Mesodermal cell (in vitro differentiated cells): ENCODE measurements around the gene SDHAF2.
"Not testable (repeated sequence)": the region's sequence is repeated elsewhere in the genome, so short reads cannot be mapped to it uniquely, and the experiment has no call there.

Source experiments
- H3K27ac ChIP-seq: 2 replicates; pipeline ENCODE4 v1.7.0; 2013; ENCODE audit warnings: mild to moderate bottlenecking, low read depth, low read length, moderate library complexity; ENCODE audit not compliant: severe bottlenecking
- H3K36me3 ChIP-seq: 2 replicates; pipeline ENCODE4 v1.7.1; 2013; ENCODE audit warnings: mild to moderate bottlenecking, low read length, moderate library complexity; ENCODE audit not compliant: control insufficient read depth, insufficient read depth
- H3K4me1 ChIP-seq: one replicate; pipeline ENCODE4 v1.7.1; 2013; ENCODE audit warnings: mild to moderate bottlenecking, low read length; ENCODE audit not compliant: insufficient read depth, control insufficient read depth, poor library complexity, severe bottlenecking
- H3K4me3 ChIP-seq: 2 replicates; pipeline ENCODE4 v1.7.0; 2013; ENCODE audit warnings: low read length, control low read depth, mild to moderate bottlenecking; ENCODE audit not compliant: insufficient read depth, poor library complexity, severe bottlenecking; ENCODE audit errors: extremely low read depth
- H3K9me3 ChIP-seq: 2 replicates; pipeline ENCODE4 v1.7.1; 2013; ENCODE audit warnings: mild to moderate bottlenecking, low read length, moderate library complexity; ENCODE audit not compliant: control insufficient read depth
- WGBS, 2 experiments: methylation state at CpG; one replicate each; pipeline ENCODE4 v1.1.5; 2013; ENCODE audit warnings: missing lambda C conversion rate in 2 of 2; ENCODE audit not compliant: insufficient coverage in 2 of 2; 5-methylcytosine and 5-hydroxymethylcytosine counted together

SDHAF2 gene

DNA sequence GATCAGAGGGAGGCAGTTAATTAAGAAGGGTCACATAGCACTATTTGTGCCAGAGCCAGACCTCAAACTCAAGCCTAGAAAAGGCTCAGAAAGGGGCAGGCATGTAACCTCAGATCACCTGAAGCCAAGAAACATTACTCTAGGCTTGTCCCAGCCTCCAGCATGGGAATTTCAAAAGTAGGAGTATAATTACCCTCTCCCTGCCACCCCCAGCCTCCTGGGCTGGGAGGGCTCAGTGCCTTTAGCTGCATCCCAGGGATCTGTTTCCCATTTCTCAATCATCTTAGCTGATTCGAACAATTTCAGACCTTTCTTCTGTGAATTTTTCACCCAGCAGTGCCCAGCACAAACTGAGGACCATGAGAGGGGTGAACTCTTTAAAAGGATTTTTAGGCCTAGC, 45.5 kb downstream of the SDHAF2 start:
- Histone ChIP-seq H3K4me1 (no peaks in the 10 kb centered on the region), H3K27ac (no peak overlapping the region), H3K36me3 (peaks cover 24% of the 10 kb centered on the region), H3K9me3 (peaks cover 4% of the 10 kb centered on the region), H3K4me3 (no peak overlapping the region)
- no CpG with 5 or more reads among the region's 1 CpG for WGBS, 2 experiments

DNA sequence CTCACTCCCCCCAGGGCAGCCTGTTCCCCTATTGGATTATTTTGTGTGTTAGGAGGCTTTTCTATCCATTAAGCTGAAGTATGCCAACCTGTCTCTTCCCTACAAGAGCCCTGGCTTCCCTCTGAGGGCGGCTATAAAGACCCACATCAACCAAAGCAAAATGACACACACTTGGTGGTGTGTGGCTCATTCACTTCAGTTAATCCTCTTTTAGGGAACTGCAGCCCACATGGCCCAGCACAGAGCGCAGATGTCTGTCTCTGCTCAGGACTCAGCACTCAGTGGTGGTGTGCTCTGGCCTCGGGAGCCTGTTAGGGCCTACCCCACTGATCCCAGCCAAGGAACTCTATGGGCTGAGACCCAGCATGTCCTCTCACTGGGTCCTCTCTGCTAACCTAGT, 46.4 kb downstream of the SDHAF2 start:
- Histone ChIP-seq H3K27ac (no peak overlapping the region), H3K9me3 (peaks cover 4% of the 10 kb centered on the region)

DNA sequence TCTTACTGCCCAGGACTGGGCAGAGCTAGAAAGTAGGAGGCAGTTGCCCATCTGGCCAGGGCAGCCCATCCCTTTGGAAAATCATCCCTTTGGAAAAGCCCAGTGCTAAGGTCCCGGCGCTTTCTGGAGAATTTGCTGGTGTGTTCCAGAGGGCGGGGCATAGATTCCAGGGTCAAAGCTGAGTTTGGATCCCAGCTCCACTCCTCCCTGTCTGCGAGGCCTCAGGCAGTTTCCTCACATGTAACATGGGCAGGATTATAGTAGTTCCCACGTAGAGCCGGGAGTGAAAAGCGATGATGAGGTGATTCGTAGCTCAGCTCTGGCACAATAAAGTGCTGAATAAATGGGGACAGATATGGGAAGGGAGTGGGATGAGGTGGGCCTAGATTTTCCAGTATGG, 47.2 kb downstream of the SDHAF2 start:
- H3K4me3 ChIP-seq, result no peak overlapping the region
- H3K27ac ChIP-seq, result no peak overlapping the region
- 84% methylated on average over 6 to 8 of the region's 8 CpGs for WGBS, 2 experiments

More for the DNA sequence above, 46.4 kb downstream of the SDHAF2 start:
- no peaks in the 10 kb centered on the region for H3K4me1 ChIP-seq
- no peak overlapping the region for H3K4me3 ChIP-seq
- peaks cover 16% of the 10 kb centered on the region for H3K36me3 ChIP-seq
- 100% methylated on average over 3 of the region's 3 CpGs; no CpG with 5 or more reads in 1 of the 2 experiments for WGBS, 2 experiments

DNA sequence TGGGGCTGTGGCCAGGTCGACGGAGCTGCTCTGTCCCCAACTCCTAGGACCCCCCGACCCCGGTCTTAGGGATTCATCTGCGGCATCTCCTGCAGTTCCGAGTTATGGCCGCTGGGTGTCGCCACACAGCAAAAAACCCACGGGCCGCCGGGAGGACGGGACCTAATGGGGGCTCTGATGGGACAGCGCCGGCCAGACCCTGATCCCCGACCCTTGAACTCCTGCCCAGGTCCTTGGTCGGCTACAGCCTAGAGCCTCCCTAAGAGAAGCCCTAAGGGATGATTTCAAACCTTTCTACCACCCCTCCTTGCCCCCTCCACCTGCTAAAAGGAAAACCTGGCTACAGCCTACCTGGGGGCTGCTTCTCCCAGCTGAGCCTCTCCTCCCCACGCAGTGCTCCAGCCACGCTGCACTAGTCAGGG, 47.8 kb downstream of the SDHAF2 start:
- peaks cover 8% of the 10 kb centered on the region for H3K36me3 ChIP-seq
- 11 to 14% methylated on average over 13 to 17 of the region's 18 CpGs for WGBS, 2 experiments

More for the DNA sequence above, 47.2 kb downstream of the SDHAF2 start:
- H3K9me3 ChIP-seq, result peaks cover 4% of the 10 kb centered on the region
- H3K36me3 ChIP-seq, result peaks cover 13% of the 10 kb centered on the region
- no peaks in the 10 kb centered on the region for H3K4me1 ChIP-seq

DNA sequence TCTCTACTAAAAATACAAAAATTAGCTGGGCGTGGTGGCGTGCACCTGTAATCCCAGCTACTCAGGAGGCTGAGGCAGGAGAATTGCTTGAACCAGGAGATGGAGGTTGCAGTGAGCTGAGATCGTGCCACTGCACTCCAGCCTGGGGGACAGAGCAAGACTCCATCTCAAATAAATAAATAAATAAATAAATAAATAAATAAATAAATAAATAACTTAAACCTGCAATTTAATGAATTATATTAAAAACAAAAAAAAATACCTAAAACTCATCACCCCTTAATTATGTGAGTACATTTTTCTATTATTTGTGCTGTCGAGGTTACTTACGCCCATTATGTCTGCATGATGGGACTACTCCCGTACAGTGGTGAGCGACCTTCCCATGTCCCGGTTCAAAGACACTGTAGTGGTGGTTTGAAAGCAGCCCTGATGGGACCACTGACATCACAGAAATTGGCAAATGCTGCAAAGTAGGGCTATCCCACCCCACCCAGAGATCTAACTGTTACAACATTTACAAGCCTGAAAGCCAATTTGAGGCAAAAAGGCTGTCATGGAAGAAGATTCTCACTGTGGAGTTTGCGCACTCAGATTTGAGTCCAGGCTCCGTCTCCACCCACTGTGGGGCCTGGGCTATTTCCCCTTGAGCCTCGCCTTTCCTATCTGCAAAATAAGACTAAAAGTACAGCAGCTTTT, 49.6 kb downstream of the SDHAF2 start:
- WGBS, 2 experiments, result 91 to 99% methylated on average over 8 to 10 of the region's 11 CpGs
- not testable (repeated sequence) for H3K4me1 ChIP-seq, H3K4me3 ChIP-seq, H3K36me3 ChIP-seq, H3K9me3 ChIP-seq, H3K27ac ChIP-seq

More for the DNA sequence above, 47.8 kb downstream of the SDHAF2 start:
- Histone ChIP-seq H3K4me3 (no peak overlapping the region), H3K4me1 (no peaks in the 10 kb centered on the region), H3K9me3 (peaks cover 2% of the 10 kb centered on the region), H3K27ac (no peak overlapping the region)

DNA sequence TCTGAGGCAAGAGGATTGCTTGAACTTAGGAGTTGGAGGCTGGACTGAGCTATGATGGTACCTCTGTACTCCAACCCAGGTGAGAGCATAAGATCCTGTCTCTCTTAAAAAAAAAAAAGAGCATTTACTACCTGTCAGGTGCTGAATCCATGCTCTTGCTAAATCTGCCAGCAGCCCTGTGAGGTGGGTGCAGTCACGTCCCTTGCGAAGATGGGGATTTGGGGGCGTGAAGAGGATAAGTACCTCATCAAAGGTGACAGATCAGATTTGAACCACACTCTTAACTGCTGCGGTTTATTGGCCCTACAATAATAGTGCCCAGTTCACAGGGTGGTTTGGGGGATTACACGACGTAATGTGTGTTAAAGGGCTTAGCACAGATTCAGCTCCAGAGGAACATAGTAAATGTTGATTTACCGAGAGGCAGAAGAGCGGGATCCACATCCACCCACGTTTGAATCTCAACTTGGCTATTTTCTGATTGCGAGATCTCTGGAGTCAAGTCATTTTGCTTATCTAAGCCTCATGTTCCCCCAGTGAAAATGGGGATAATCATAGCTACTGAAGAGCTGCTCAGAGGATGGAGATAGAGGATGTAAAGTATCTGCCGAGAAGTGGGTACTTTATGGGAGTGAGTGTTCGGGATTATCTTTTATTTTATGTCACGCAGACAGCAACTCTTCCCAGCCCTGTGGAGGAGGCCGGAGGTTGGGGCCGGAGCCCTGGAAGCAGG, 50.5 kb downstream of the SDHAF2 start:
- Histone ChIP-seq H3K27ac (no peak overlapping the region), H3K9me3 (no peaks in the 10 kb centered on the region), H3K4me3 (no peak overlapping the region), H3K36me3 (no peaks in the 10 kb centered on the region), H3K4me1 (no peaks in the 10 kb centered on the region)
- WGBS, 2 experiments, result 79 to 84% methylated on average over 13 to 15 of the region's 15 CpGs

DNA sequence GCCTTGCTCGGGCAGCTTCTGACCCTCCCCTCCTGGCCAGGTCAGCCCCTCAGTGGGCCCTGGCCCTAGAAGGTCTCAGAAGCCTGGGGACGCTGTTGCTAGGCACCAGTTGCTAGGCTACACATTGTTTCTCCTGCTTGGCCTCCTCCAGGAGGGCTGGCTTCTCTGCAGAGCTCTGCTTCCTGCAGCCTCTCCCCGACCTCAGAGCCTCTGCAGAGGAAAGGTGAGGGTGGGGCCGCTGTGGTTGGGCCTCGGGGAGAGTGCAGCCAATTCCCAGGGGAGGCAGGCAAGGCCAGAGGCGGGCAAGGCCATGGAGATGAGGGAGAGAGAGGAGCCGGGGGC, 51.0 kb downstream of the SDHAF2 start:
- H3K4me3 ChIP-seq, result no peak overlapping the region
- no peaks in the 10 kb centered on the region for H3K4me1 ChIP-seq
- H3K27ac ChIP-seq, result no peak overlapping the region
- 4 to 8% methylated on average over 3 to 6 of the region's 7 CpGs for WGBS, 2 experiments
- H3K36me3 ChIP-seq, result no peaks in the 10 kb centered on the region
- no peaks in the 10 kb centered on the region for H3K9me3 ChIP-seq

DNA sequence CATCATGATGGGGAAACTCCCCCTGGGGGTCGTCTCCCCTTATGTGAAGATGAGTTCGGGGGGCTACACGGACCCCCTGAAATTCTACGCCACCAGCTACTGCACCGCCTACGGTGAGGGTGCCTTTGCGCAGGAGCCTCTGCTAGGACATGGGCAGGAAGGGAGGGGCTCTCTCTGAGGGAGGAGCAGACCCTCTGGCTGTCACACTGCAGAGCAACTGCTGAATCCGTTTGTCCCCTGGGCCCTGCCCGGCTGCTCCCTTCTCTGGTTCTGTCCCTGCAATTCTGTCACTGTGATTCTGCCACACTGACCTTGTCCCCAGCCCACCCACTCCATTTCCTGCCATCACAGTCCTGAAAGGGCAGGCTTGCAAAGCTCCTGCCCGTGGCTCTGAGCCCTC, 51.9 kb downstream of the SDHAF2 start:
- Histone ChIP-seq H3K4me3 (no peak overlapping the region), H3K27ac (no peak overlapping the region), H3K36me3 (no peaks in the 10 kb centered on the region), H3K4me1 (no peaks in the 10 kb centered on the region), H3K9me3 (no peaks in the 10 kb centered on the region)
- WGBS, 2 experiments, result 81 to 84% methylated on average over 5 to 7 of the region's 10 CpGs

DNA sequence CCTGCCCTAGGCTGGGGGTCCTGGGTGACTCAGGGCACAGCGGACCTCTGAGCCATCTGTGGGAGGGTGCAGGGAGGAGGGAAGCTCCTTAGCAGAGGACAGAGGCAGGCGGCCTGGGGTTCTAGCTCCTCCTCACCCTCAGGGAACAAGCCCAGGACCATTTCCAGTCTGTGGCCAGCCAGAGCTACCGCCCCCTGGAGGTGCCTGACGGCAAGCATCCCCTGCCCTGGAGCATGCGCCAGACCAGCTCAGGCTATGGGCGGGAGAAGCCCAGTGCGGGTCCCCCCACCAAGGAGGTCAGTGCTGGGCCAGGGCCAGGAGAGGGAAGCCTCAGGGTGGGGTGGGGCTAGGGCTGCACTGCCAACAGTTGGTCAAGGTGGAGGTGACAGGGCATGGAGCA, 52.6 kb downstream of the SDHAF2 start:
- 30 to 41% methylated on average over 4 to 5 of the region's 7 CpGs for WGBS, 2 experiments
- Histone ChIP-seq H3K4me1 (no peaks in the 10 kb centered on the region), H3K9me3 (no peaks in the 10 kb centered on the region), H3K4me3 (no peak overlapping the region), H3K36me3 (no peaks in the 10 kb centered on the region), H3K27ac (no peak overlapping the region)

DNA sequence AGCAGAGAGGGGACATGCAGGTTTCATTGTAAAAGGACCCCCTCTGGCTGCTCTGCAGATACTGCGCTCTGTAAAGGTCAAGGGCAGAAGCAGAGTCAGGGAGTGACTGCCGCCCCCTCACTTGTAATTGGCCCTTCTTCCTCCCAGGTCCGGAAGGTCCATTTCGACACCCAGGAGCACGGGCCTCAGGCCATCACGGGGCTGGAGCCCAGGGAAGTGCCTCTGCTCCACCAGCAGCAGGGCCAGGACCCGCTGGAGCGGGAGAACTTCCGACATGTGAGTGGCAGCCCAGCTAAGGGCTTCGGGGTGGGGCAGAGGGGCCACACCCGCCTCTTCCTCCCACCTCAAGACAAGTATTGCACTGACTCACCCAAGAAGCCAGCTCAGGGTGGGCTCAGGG, 54.6 kb downstream of the SDHAF2 start:
- no peak overlapping the region for H3K4me3 ChIP-seq
- WGBS, 2 experiments, result 71 to 73% methylated on average over 11 of the region's 11 CpGs
- H3K36me3 ChIP-seq, result no peaks in the 10 kb centered on the region
- H3K4me1 ChIP-seq, result peaks cover 8% of the 10 kb centered on the region
- no peaks in the 10 kb centered on the region for H3K9me3 ChIP-seq
- no peak overlapping the region for H3K27ac ChIP-seq

DNA sequence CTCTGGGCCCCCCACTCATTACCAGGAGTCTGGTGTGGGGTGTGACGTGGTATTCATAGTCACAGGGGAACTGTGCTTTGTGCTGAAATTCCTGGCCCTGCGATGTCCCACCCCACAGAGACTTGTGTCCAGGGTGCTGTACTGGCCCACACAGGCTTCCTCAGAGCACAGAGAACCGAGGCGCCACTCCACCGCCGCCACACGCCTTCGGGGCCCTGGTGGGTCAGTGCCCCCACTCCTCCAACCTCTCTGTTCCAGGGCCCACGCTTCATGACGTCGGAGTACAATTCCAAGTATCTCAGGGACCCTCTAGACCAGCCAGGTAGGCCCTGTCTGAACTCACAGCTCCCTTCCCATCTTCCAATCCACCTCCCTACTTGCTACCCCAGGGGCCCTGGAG, 55.2 kb downstream of the SDHAF2 start:
- H3K27ac ChIP-seq, result no peak overlapping the region
- peaks cover 12% of the 10 kb centered on the region for H3K4me1 ChIP-seq
- WGBS, 2 experiments, result 87 to 100% methylated on average over 7 to 8 of the region's 11 CpGs
- no peak overlapping the region for H3K4me3 ChIP-seq
- H3K9me3 ChIP-seq, result no peaks in the 10 kb centered on the region
- no peaks in the 10 kb centered on the region for H3K36me3 ChIP-seq
